ES-I3 (cell line): ENCODE measurements around the gene ZC2HC1B.

Experiments
- H3K36me3 ChIP-seq: 2 replicates; pipeline ENCODE4 v1.6.1; 2013; ENCODE audit warnings: mild to moderate bottlenecking, low read length, control low read depth, moderate library complexity; ENCODE audit not compliant: insufficient read depth
- H3K4me1 ChIP-seq: 2 replicates; pipeline ENCODE4 v1.6.1; 2013; ENCODE audit warnings: mild to moderate bottlenecking, control low read depth, low read length; ENCODE audit not compliant: insufficient read depth
- H3K9ac ChIP-seq: 2 replicates; pipeline ENCODE4 v1.6.1; 2013; ENCODE audit warnings: low read depth, mild to moderate bottlenecking, low read length, moderate library complexity
- H3K9me3 ChIP-seq: 2 replicates; pipeline ENCODE4 v1.6.1; 2013; ENCODE audit warnings: mild to moderate bottlenecking, low read length, moderate library complexity; ENCODE audit not compliant: control insufficient read depth, insufficient read depth

Gene ZC2HC1B

GRCh38 chr6:143969077-143969476 is 104.8 kb downstream of the ZC2HC1B start:
- H3K4me1 ChIP-seq = peaks cover 23% of the 10 kb centered on the region
- no peak overlapping the region for H3K9ac ChIP-seq
- H3K9me3 ChIP-seq = no peaks in the 10 kb centered on the region
- H3K36me3 ChIP-seq = no peaks in the 10 kb centered on the region

DNA sequence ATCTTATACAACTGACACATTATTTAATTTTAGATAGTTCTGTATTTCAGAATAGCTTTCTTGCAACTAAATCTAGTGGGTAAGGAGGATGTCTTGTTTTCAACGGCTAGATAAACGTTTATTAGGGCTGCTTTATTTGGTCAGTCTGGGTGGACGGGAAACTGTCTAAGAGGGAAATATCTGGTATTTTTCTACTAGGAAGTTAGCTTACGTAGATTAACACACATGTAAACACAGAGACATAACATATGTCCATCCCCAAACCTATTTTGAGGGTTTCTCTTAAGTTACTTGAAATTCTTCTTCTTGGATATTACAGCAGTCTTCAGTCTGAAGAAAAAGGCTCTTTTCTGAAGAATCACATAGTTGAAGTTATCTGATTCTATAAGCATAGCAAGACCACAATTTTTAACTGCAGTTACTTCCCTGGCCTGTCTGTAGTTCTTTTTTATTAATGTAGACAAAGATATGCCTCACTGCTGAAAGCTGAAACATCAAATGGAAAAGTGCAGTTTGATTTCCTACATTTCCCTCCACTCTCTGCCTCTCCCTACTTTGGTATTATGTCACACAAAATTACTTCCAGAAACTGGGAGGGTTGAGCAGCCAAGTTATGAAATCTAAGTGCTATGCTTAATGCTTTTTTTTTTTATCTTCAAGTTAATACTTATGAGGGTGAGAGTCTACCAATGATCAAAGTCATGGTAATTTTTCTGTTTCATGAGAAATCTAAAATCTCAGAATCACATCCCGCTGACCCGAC is 106.4 kb downstream of the ZC2HC1B start:
- H3K36me3 ChIP-seq = no peaks in the 10 kb centered on the region
- H3K4me1 ChIP-seq = peaks cover 21% of the 10 kb centered on the region
- H3K9me3 ChIP-seq = no peaks in the 10 kb centered on the region
- no peak overlapping the region for H3K9ac ChIP-seq

DNA sequence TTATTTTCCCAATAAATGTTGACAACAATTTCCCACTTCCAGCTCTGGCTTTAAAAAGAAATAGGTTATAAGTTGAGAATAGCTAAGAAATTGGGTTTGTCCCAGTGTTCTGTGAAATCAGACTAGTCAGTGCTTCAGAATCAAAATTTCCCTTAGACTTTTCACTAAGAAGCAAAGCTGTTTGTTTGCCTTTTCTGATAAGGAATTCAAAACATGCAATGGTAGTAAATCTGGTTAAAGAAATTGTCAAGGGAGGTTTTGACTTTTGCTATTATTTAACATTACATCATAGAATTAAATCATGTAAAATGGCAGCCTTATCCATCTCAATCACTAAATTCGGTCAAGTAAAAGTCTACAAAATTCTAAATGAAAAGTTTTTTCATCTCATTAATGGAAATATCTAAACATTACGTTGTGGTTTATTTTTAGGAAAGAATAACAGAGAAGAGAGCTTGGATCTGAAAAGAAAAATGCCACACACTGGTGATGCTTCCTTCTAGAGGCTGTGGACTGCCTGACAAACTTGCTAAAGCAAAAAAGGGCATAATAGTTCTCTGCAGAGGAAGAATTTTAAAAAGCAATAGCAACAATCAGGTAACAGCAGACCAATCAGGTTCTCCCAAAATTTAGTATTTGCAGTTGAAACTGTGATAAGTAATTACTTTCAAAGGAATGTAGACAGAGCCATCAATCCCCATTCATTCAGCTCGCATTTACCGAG is 107.4 kb downstream of the ZC2HC1B start:
- H3K4me1 ChIP-seq = peaks cover 19% of the 10 kb centered on the region
- H3K9ac ChIP-seq = no peak overlapping the region
- no peaks in the 10 kb centered on the region for H3K36me3 ChIP-seq
- H3K9me3 ChIP-seq = no peaks in the 10 kb centered on the region

DNA sequence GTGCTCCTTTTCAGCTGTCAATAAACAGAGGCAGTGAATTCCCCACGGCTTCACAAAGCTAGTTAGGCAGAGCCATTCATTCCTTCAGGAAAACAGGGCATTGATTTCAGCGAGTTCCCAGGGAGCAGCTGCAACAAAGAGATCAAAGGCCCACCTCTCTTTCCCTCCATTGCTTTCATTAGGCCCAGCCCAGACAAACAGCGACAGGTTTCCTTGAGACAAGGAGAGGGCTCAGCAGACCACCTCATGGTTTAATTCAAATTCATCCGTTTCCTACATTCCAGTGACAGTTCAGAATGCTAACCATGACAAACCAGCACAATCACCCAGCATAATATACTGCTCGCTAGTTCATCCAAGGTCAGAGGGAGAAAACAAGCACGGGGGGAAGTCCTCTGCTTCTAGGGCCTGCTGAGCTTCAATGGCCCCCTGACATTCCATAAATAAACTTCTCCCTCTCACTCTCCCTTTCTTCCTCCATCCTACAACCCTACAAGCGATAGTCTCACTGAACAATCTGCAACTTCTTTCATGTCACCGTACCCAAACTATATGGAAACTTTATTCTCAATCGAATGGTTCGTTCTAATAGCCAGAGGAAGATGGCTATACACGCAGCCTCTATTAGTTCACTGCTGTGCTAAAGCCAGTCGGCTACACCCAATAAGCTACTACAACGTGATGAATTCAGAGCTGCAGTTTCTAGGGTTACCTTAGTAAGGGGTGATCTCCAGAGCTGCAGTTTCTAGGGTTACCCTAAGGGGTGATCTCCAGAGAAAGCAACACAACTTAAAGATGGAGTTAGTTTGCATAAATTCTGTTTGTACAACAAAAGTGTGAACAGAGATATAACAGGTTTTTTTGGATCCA is 109.1 kb downstream of the ZC2HC1B start:
- Histone ChIP-seq H3K9me3 (no peaks in the 10 kb centered on the region), H3K9ac (no peak overlapping the region; the same call in 1 of the 2 replicates), H3K36me3 (no peaks in the 10 kb centered on the region), H3K4me1 (peaks cover 19% of the 10 kb centered on the region)

DNA sequence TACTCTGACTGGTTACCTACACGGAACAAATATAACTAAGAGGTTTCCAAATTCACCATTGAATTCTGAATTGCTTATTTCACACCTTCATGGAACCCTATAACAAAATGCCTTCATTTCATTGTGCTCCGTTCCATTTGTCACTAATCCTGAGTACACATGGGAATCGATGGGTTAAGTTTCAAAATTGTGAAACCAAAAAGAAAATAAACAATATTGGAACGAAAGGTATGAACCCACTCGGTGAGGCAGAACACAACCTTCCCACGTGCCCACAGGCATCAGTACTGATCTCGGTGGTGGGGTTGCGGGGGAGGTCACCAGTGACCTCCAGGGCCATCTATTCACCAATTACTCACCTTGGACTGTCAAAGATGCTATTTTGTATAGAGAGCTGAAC is 109.8 kb downstream of the ZC2HC1B start:
- H3K36me3 ChIP-seq = no peaks in the 10 kb centered on the region
- no peak overlapping the region for H3K9ac ChIP-seq
- H3K9me3 ChIP-seq = no peaks in the 10 kb centered on the region
- H3K4me1 ChIP-seq = peaks cover 19% of the 10 kb centered on the region

DNA sequence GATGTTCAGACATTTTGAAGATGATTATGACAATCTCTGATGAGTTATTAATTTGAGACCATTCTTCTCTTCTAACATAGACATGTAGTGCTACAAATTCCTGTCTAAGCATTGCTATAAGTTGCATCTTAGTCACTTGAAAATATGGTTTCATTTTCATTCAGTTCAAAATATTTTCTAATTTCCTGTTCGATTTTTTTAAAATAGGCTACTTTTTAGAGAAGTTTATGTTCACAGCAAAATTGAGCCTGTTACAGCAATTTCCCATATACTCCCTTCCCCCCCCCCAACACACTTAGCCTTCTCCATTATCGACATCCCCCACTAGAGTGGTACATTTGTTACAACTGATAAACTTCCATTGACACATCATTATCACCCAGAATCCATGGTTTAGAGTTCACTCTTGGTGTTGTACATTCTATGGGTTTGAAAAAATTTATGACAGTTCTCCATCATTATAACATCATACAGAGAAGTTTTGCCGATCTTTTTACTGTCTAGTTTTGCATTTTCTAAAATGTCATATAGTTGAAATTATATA is 112.6 kb downstream of the ZC2HC1B start:
- H3K4me1 ChIP-seq = peaks cover 19% of the 10 kb centered on the region
- H3K9me3 ChIP-seq = no peaks in the 10 kb centered on the region
- no peaks in the 10 kb centered on the region for H3K36me3 ChIP-seq
- H3K9ac ChIP-seq = no peak overlapping the region

DNA sequence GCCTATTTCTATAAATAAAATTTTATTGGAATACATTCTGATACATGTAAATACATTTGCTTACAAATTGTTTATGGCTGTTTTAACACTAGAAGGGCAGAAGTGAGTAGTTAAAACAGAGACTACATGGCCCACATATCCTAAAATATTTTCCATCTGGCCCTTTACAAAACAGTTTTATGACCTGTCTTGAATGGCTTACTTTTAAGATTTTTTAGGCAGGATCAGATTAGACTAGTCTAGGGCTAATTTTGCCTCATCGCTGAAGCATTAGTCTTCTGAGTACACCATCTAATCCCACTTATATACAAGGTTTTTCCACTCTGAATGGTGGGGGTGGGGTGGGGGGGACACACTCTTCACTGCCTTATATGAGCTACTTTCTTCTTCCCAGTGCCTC is 116.6 kb downstream of the ZC2HC1B start:
- H3K9ac ChIP-seq = no peak overlapping the region
- no peaks in the 10 kb centered on the region for H3K4me1 ChIP-seq
- H3K36me3 ChIP-seq = no peaks in the 10 kb centered on the region
- no peaks in the 10 kb centered on the region for H3K9me3 ChIP-seq

DNA sequence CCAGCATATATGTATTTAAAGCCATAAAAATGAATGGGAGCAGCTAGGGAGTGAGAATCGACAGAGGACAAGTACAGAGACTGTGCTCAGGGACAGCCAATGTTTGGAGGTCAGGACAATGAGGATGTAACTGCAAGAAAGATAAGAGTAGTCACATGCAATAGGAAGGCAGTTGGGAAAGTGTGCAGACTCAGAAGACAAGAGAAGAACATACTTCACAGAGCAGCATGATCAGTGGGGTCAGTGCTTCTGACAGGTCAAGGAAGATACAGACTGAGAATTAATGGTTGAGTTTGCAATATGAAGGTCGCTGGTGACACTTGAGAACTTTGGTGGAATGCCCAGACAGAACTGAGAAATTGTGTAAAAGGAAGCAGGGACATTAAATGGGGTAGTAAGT is 118.7 kb downstream of the ZC2HC1B start:
- Histone ChIP-seq H3K9me3 (no peaks in the 10 kb centered on the region), H3K4me1 (no peaks in the 10 kb centered on the region), H3K36me3 (no peaks in the 10 kb centered on the region), H3K9ac (no peak overlapping the region)

DNA sequence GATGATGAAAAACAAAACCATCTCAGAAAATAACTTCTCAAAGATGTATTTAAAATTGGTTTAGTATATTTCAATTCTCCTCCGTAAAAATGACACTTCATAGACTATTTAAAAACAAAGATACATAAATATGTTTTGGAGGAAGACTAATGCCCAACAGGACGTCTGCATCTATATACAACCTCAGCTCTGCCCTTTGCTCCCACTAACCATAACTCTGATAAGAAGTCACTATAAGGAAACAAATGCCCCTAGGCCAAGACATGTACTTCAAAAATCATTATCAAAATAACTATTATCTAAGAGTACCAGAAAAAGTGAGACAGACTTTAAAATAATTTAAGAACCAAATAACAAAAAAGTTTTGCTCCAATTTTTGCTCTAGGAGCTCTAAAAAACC is 120.4 kb downstream of the ZC2HC1B start:
- H3K9me3 ChIP-seq = no peaks in the 10 kb centered on the region
- no peaks in the 10 kb centered on the region for H3K4me1 ChIP-seq
- no peaks in the 10 kb centered on the region for H3K36me3 ChIP-seq
- H3K9ac ChIP-seq = no peak overlapping the region

GRCh38 chr6:143986463-143987065 is 122.3 kb downstream of the ZC2HC1B start:
- Histone ChIP-seq H3K9ac (no peak overlapping the region), H3K9me3 (no peaks in the 10 kb centered on the region), H3K4me1 (no peaks in the 10 kb centered on the region), H3K36me3 (no peaks in the 10 kb centered on the region)
